GM23248 (cell line): Measurements from ENCODE around the gene ELANE. TPM values are rescaled to one million over a fixed set of nuclear protein-coding genes. Genes with fewer than 3 reads are reported as not detected.

Source experiments
- DNase-seq: peaks from one replicate; pipeline ENCODE4 v3.0.0-alpha.2; 2015
- H2AFZ ChIP-seq: fragments of 200-600 bp; sonication (generic); 2 replicates; pipeline ENCODE4 v1.6.1; 2016; ENCODE audit warnings: antibody characterized with exemption
- H3F3A ChIP-seq: fragments of 200-600 bp; sonication (generic); 2 replicates; pipeline ENCODE4 v1.6.1; 2016; ENCODE audit warnings: mild to moderate bottlenecking, antibody characterized with exemption, mixed run types; ENCODE audit not compliant: insufficient read depth
- H3K27ac ChIP-seq: fragments of 200-600 bp; sonication (generic); 2 replicates; pipeline ENCODE4 v1.5.1; 2016; ENCODE audit warnings: mild to moderate bottlenecking
- H3K27me3 ChIP-seq: fragments of 200-600 bp; sonication (generic); replicated peaks from 2 replicates; pipeline ENCODE4 v1.6.1; 2016; ENCODE audit warnings: mild to moderate bottlenecking; ENCODE audit not compliant: insufficient read depth
- H3K36me3 ChIP-seq: fragments of 200-600 bp; sonication (generic); 2 replicates; pipeline ENCODE4 v1.6.1; 2016; ENCODE audit warnings: low read depth, mild to moderate bottlenecking
- H3K4me1 ChIP-seq: fragments of 200-600 bp; sonication (generic); 2 replicates; pipeline ENCODE4 v1.6.1; 2016; ENCODE audit warnings: mild to moderate bottlenecking; ENCODE audit not compliant: insufficient read depth
- H3K4me2 ChIP-seq: fragments of 200-600 bp; sonication (generic); one replicate; pipeline ENCODE4 v1.6.1; 2016; ENCODE audit warnings: mild to moderate bottlenecking; ENCODE audit not compliant: unreplicated experiment
- H3K4me3 ChIP-seq: fragments of 200-600 bp; sonication (generic); 2 replicates; pipeline ENCODE4 v1.5.1; 2016; ENCODE audit warnings: mild to moderate bottlenecking
- H3K79me2 ChIP-seq: fragments of 200-600 bp; sonication (generic); 2 replicates; pipeline ENCODE4 v1.6.1; 2016; ENCODE audit warnings: mild to moderate bottlenecking; ENCODE audit not compliant: insufficient read depth
- H3K9ac ChIP-seq: fragments of 200-600 bp; sonication (generic); 2 replicates; pipeline ENCODE4 v1.6.1; 2016; ENCODE audit warnings: mild to moderate bottlenecking
- H3K9me2 ChIP-seq: fragments of 200-600 bp; sonication (generic); 2 replicates; pipeline ENCODE4 v1.6.1; 2016; ENCODE audit warnings: mixed run types, mild to moderate bottlenecking, moderate library complexity; ENCODE audit not compliant: insufficient read depth
- H3K9me3 ChIP-seq: fragments of 200-600 bp; sonication (generic); one replicate; pipeline ENCODE4 v1.6.1; 2017; ENCODE audit warnings: low read depth
- H4K20me1 ChIP-seq: fragments of 200-600 bp; sonication (generic); 2 replicates; pipeline ENCODE4 v1.6.0; 2016; ENCODE audit not compliant: insufficient read depth
- EZH2 ChIP-seq: fragments of 200-600 bp; sonication (generic); IDR thresholded peaks from 2 replicates; pipeline ENCODE4 v1.6.1; 2018; ENCODE audit warnings: antibody characterized with exemption, mild to moderate bottlenecking; ENCODE audit not compliant: insufficient read depth, poor library complexity, severe bottlenecking
- EZH2phosphoT487 ChIP-seq: fragments of 200-600 bp; sonication (generic); IDR thresholded peaks from 2 replicates; pipeline ENCODE4 v1.6.1; 2018; ENCODE audit warnings: antibody characterized with exemption, moderate library complexity, mild to moderate bottlenecking, low read depth; ENCODE audit not compliant: insufficient read depth
- WGBS, 2 experiments: methylation state at CpG; one replicate each; pipeline ENCODE4 v1.1.6; 2015 to 2017; ENCODE audit warnings: low lambda C conversion rate in 2 of 2, low coverage in 1 of 2; ENCODE audit errors: missing lambda C conversion rate in 2 of 2; 5-methylcytosine and 5-hydroxymethylcytosine counted together
- in situ Hi-C: fragments of 300-500 bp; cut with MboI; formaldehyde crosslinking; loops from 2 replicates; pipeline ENCODE4 v1.15.0; 2020
- polyA plus RNA-seq: library from polyadenylated mRNA; unstranded; fragments of >200 nt; fragmentation: Nextera tagmentation; extraction: Ambion mirVana; gene quantifications from 2 replicates; pipeline ENCODE4 v1.2.1, GENCODE V29; 2016
- total RNA-seq: library from RNA; depleted of rRNA; stranded (reverse); fragments of >200 nt; shearing (Covaris generic); gene quantifications from 2 replicates; pipeline ENCODE4 v1.2.3, GENCODE V29; 2014

The ELANE gene
- total and polyA plus RNA-seq, 2 experiments from 2014 or later, result 0.34 TPM; not detected in 1

GRCh38 chr19:825897-826644 lies 26.0 kb upstream of the ELANE start:
- DNase-seq, result no peak
- in situ Hi-C loops, result no loop called here
- no peaks in the 10 kb centered on the region for H4K20me1 ChIP-seq
- H2AFZ ChIP-seq, result no peak overlapping the region
- no peaks in the 10 kb centered on the region for H3F3A ChIP-seq
- WGBS, 2 experiments, result 77 to 82% methylated on average over 19 of the region's 19 CpGs
- TF ChIP-seq EZH2phosphoT487 (no peak), EZH2 (no peak)
- peaks cover 4% of the 10 kb centered on the region; the same call in 1 of the 2 replicates for H3K27me3 ChIP-seq
- H3K27ac ChIP-seq, result no peak overlapping the region
- no peak overlapping the region for H3K4me3 ChIP-seq
- H3K9me2 ChIP-seq, result no peaks in the 10 kb centered on the region
- no peaks in the 10 kb centered on the region for H3K4me1 ChIP-seq
- H3K9me3 ChIP-seq, result no peaks in the 10 kb centered on the region
- H3K79me2 ChIP-seq, result no peaks in the 10 kb centered on the region
- H3K36me3 ChIP-seq, result no peaks in the 10 kb centered on the region
- H3K4me2 ChIP-seq, result no peak overlapping the region
- no peak overlapping the region for H3K9ac ChIP-seq

GRCh38 chr19:827314-827709 lies 24.8 kb upstream of the ELANE start:
- 31 to 60% methylated on average over 7 to 11 of the region's 11 CpGs for WGBS, 2 experiments
- Histone ChIP-seq H3K9me2 (no peaks in the 10 kb centered on the region), H4K20me1 (no peaks in the 10 kb centered on the region), H3K4me2 (no peak overlapping the region), H3K4me3 (no peak overlapping the region), H3K9ac (no peak overlapping the region), H3K4me1 (no peaks in the 10 kb centered on the region), H3K36me3 (no peaks in the 10 kb centered on the region), H2AFZ (no peak overlapping the region), H3F3A (no peaks in the 10 kb centered on the region), H3K27me3 (peaks cover 4% of the 10 kb centered on the region; the same call in 1 of the 2 replicates), H3K27ac (no peak overlapping the region), H3K9me3 (no peaks in the 10 kb centered on the region), H3K79me2 (no peaks in the 10 kb centered on the region)
- no peak for DNase-seq
- TF ChIP-seq EZH2phosphoT487 (no peak), EZH2 (no peak)
- in situ Hi-C loops, result no loop called here

- H4K20me1 ChIP-seq, result no peaks in the 10 kb centered on the region
- no peaks in the 10 kb centered on the region for H3K36me3 ChIP-seq
- H3K4me2 ChIP-seq, result no peak within 1 kb of the TSS
- H3K4me1 ChIP-seq, result no peaks in the 10 kb centered on the region
- H3F3A ChIP-seq, result no peaks in the 10 kb centered on the region
- H3K4me3 ChIP-seq, result no peak within 1 kb of the TSS
- no peak for DNase-seq
- in situ Hi-C loops, result no loop called here
- no peaks in the 10 kb centered on the region for H3K9me3 ChIP-seq
- H3K79me2 ChIP-seq, result no peaks in the 10 kb centered on the region
- H3K27ac ChIP-seq, result no peak within 1 kb of the TSS
- H3K27me3 ChIP-seq, result no peaks in the 10 kb centered on the region; the same call in 1 of the 2 replicates
- 40 to 44% methylated on average over 30 to 32 of the region's 33 CpGs for WGBS, 2 experiments
- TF ChIP-seq EZH2, result no peak
- no peak within 1 kb of the TSS for H2AFZ ChIP-seq
- no peak within 1 kb of the TSS for H3K9ac ChIP-seq
- no peaks in the 10 kb centered on the region for H3K9me2 ChIP-seq
These were observed 24.3 kb upstream of the ELANE start, which contains the start of gene AZU1 for GRCh38 chr19:827710-828321. TSS of gene AZU1 (plus strand) at chr19:827837. CDS start at chr19:827847, 10 bp downstream.

GRCh38 chr19:829129-829758 lies 22.9 kb upstream of the ELANE start:
- H2AFZ ChIP-seq, result no peak overlapping the region
- H3K9me3 ChIP-seq, result no peaks in the 10 kb centered on the region

More at GRCh38 chr19:829129-829758, 22.9 kb upstream of the ELANE start:
- Histone ChIP-seq H3F3A (no peaks in the 10 kb centered on the region), H3K9ac (no peak overlapping the region), H3K36me3 (no peaks in the 10 kb centered on the region), H3K4me1 (no peaks in the 10 kb centered on the region), H3K27me3 (no peaks in the 10 kb centered on the region), H3K4me3 (no peak overlapping the region), H3K27ac (no peak overlapping the region), H3K4me2 (no peak overlapping the region), H3K9me2 (no peaks in the 10 kb centered on the region), H4K20me1 (no peaks in the 10 kb centered on the region), H3K79me2 (no peaks in the 10 kb centered on the region)
- TF ChIP-seq EZH2phosphoT487 (no peak), EZH2 (no peak)
- in situ Hi-C loops, result no loop called here
- DNase-seq, result no peak
- whole genome bisulfite sequencing, 2 experiments, result 74% methylated on average over 17 to 18 of the region's 18 CpGs
